ENCODE results near the gene TRIM54. TPM values are rescaled to one million over a fixed set of nuclear protein-coding genes. Genes with fewer than 3 reads are reported as not detected.

The TRIM54 gene
- total and polyA plus RNA-seq, 4 donors = 0.03 TPM; not detected in 3

- WGBS = 94% methylated on average over 7 of the region's 7 CpGs
- Histone ChIP-seq H3K4me1 (ENCODE audit: control insufficient read depth in 4 of 4, insufficient read depth in 4 of 4, low read length in 3 of 4) (peaks cover 10 to 29% (median 25%) of the 10 kb centered on the region in 4 donors), H3K9me3 (ENCODE audit: control insufficient read depth in 4 of 4, low read length in 3 of 4) (no peaks in the 10 kb centered on the region), H3K36me3 (ENCODE audit: control insufficient read depth in 4 of 4, insufficient read depth in 3 of 4, low read depth in 1 of 4, low read length in 3 of 4) (peaks cover 0 to 2% (median 0%) of the 10 kb centered on the region in 4 donors), H3K4me3 (ENCODE audit: low read depth in 1 of 3, low read length in 3 of 3) (no peak overlapping the region), H3K27me3 (ENCODE audit: control insufficient read depth in 4 of 4, insufficient read depth in 4 of 4, low read length in 3 of 4) (no peaks in the 10 kb centered on the region), H3K9ac (ENCODE audit: low read depth in 1 of 2, low read length in 2 of 2) (no peak overlapping the region), H3K27ac (ENCODE audit: low read depth in 1 of 2, low read length in 2 of 2) (no peak overlapping the region)
- TF ChIP-seq NR2F2 (IDR thresholded peaks at IDR 0.05) = no peak
- no peak for TF ChIP-seq HNF4A (conservative IDR thresholded peaks at IDR 0.05)
- no peak for TF ChIP-seq FOXA1 (IDR thresholded peaks at IDR 0.05)
- TF ChIP-seq ZBTB33 (IDR thresholded peaks at IDR 0.05) = no peak
- TF ChIP-seq EGR1 (IDR thresholded peaks at IDR 0.05; ENCODE audit: low read depth in 2 of 2) = no peak
- no peak for DNase-seq (ENCODE audit: low spot score)
These were observed 72.3 kb downstream of the TRIM54 start for GRCh38 chr2:27354597-27354927.

- under 1% methylated on average over 12 of the region's 12 CpGs for WGBS
- H3K9me3 ChIP-seq (ENCODE audit: control insufficient read depth in 4 of 4, low read length in 3 of 4) = no peaks in the 10 kb centered on the region
- TF ChIP-seq ZBTB33 (IDR thresholded peaks at IDR 0.05) = no peak
- no peak for TF ChIP-seq SP1 (IDR thresholded peaks at IDR 0.05)
- peak overlapping the region; percentile 89 to 100 (median 99) for H3K4me3 ChIP-seq (ENCODE audit: low read depth in 1 of 3, low read length in 3 of 3)
- H3K36me3 ChIP-seq (ENCODE audit: control insufficient read depth in 4 of 4, insufficient read depth in 3 of 4, low read depth in 1 of 4, low read length in 3 of 4) = no peaks in the 10 kb centered on the region
- peak overlapping the region; percentile 90 to 95 for H3K27ac ChIP-seq (ENCODE audit: low read depth in 1 of 2, low read length in 2 of 2)
- H3K9ac ChIP-seq (ENCODE audit: low read depth in 1 of 2, low read length in 2 of 2) = peak overlapping the region; percentile 85 to 88
- H3K4me1 ChIP-seq (ENCODE audit: control insufficient read depth in 4 of 4, insufficient read depth in 4 of 4, low read length in 3 of 4) = peaks cover 10 to 29% (median 25%) of the 10 kb centered on the region in 4 donors
- no peak for DNase-seq (ENCODE audit: low spot score)
- no peaks in the 10 kb centered on the region for H3K27me3 ChIP-seq (ENCODE audit: control insufficient read depth in 4 of 4, insufficient read depth in 4 of 4, low read length in 3 of 4)
These were observed 73.8 kb downstream of the TRIM54 start for GRCh38 chr2:27356056-27356381.

- no peaks in the 10 kb centered on the region for H3K27me3 ChIP-seq (ENCODE audit: control insufficient read depth in 4 of 4, insufficient read depth in 4 of 4, low read length in 3 of 4)
- WGBS = under 1% methylated on average over 67 of the region's 67 CpGs
- no peaks in the 10 kb centered on the region for H3K36me3 ChIP-seq (ENCODE audit: control insufficient read depth in 4 of 4, insufficient read depth in 3 of 4, low read depth in 1 of 4, low read length in 3 of 4)
- peak within 1 kb of the TSS; percentile 85 to 88 for H3K9ac ChIP-seq (ENCODE audit: low read depth in 1 of 2, low read length in 2 of 2)
- DNase-seq (ENCODE audit: low spot score) = peak; percentile 90
- peaks cover 10 to 29% (median 25%) of the 10 kb centered on the region in 4 donors for H3K4me1 ChIP-seq (ENCODE audit: control insufficient read depth in 4 of 4, insufficient read depth in 4 of 4, low read length in 3 of 4)
- peak within 1 kb of the TSS; percentile 89 to 100 (median 99) for H3K4me3 ChIP-seq (ENCODE audit: low read depth in 1 of 3, low read length in 3 of 3)
- peak within 1 kb of the TSS; percentile 90 to 95 for H3K27ac ChIP-seq (ENCODE audit: low read depth in 1 of 2, low read length in 2 of 2)
- H3K9me3 ChIP-seq (ENCODE audit: control insufficient read depth in 4 of 4, low read length in 3 of 4) = no peaks in the 10 kb centered on the region
- TF ChIP-seq GABPA (IDR thresholded peaks at IDR 0.05 in 1 of 2, conservative IDR thresholded peaks at IDR 0.05 in 1 of 2) (peak; percentile 47 to 90), YY1 (IDR thresholded peaks at IDR 0.05) (peak; percentile 98), HNF4G (IDR thresholded peaks at IDR 0.05) (no peak), ZBTB33 (IDR thresholded peaks at IDR 0.05) (peak; percentile 97), RXRA (IDR thresholded peaks at IDR 0.05) (peak; percentile 50 to 63), FOXA1 (IDR thresholded peaks at IDR 0.05) (peak; percentile 17), TAF1 (conservative IDR thresholded peaks at IDR 0.05) (no peak), FOXA2 (IDR thresholded peaks at IDR 0.05) (peak; percentile 43), SP1 (IDR thresholded peaks at IDR 0.05) (peak; percentile 72), MAX (IDR thresholded peaks at IDR 0.05) (peak; percentile 98), HNF4A (conservative IDR thresholded peaks at IDR 0.05) (peak in 1 of 2 donors; percentile 29), EGR1 (IDR thresholded peaks at IDR 0.05; ENCODE audit: low read depth in 2 of 2) (peak in 1 of 2 donors; percentile 65), JUND (IDR thresholded peaks at IDR 0.05) (peak; percentile 16 to 45), ATF3 (IDR thresholded peaks at IDR 0.05) (peak; percentile 24), RAD21 (IDR thresholded peaks at IDR 0.05) (peak; percentile 27 to 32), NR2F2 (IDR thresholded peaks at IDR 0.05) (peak; percentile 60), CTCF (IDR thresholded peaks at IDR 0.05; ENCODE audit: low read depth, low read length, missing input control) (peak; percentile 11)
These were observed 74.4 kb downstream of the TRIM54 start, which contains the start of gene GTF3C2 for GRCh38 chr2:27356382-27357181. Gene GTF3C2 (minus strand): TSS chr2:27356764. CDS start chr2:27343554, 13,210 bp downstream.
